Measurements from ENCODE around the gene HES4.
A peak's percentile ranks its signal among the peaks of the same experiment; 100 is the strongest.
"Not testable (repeated sequence)": the region's sequence is repeated elsewhere in the genome, so short reads cannot be mapped to it uniquely, and the experiment has no call there.

HES4 gene

GRCh38 chr1:1033731-1034438 lies 34.0 kb upstream of the HES4 start:
- DNase-seq (ENCODE audit: low read depth in 2 of 2): no peak

GRCh38 chr1:1033009-1033587 lies 33.2 kb upstream of the HES4 start:
- peak; percentile 87 to 93 for DNase-seq (ENCODE audit: low read depth in 2 of 2)

GRCh38 chr1:1032424-1032823 lies 32.5 kb upstream of the HES4 start:
- DNase-seq (ENCODE audit: low read depth in 2 of 2): no peak

DNA sequence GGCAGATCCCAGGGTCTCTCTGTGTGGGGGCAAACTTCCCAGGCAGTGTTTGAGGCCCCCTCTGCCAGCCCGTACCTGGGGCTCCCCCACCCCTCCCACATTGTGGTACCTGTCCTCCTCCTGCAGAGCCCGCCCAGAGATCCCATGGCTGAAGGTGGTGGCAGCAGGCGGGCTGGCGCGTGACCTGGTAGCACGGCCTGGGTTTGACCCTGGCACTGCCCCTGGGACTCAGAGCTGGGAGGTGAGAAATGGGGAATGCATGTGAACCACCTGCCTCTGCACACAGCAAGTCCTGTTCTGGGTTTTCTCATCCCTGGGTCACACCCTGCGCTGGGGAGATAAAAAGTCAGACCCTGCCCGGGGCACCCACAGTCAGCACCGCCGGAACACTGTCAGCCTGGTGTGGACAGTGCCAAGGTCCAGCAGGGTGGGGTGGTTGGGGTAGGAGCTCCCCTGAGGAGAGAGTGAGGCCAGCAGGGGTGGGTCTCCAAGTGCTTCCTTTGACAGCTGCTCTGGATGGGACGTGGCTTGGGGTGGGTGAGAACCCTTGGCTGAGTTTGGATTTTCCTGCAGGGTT lies 31.9 kb upstream of the HES4 start:
- no peak for DNase-seq (ENCODE audit: low read depth in 2 of 2)

GRCh38 chr1:1030867-1031658 lies 31.2 kb upstream of the HES4 start:
- DNase-seq (ENCODE audit: low read depth in 2 of 2): not testable (repeated sequence)

GRCh38 chr1:1027791-1028190 lies 27.9 kb upstream of the HES4 start:
- DNase-seq (ENCODE audit: low read depth in 2 of 2): no peak

DNA sequence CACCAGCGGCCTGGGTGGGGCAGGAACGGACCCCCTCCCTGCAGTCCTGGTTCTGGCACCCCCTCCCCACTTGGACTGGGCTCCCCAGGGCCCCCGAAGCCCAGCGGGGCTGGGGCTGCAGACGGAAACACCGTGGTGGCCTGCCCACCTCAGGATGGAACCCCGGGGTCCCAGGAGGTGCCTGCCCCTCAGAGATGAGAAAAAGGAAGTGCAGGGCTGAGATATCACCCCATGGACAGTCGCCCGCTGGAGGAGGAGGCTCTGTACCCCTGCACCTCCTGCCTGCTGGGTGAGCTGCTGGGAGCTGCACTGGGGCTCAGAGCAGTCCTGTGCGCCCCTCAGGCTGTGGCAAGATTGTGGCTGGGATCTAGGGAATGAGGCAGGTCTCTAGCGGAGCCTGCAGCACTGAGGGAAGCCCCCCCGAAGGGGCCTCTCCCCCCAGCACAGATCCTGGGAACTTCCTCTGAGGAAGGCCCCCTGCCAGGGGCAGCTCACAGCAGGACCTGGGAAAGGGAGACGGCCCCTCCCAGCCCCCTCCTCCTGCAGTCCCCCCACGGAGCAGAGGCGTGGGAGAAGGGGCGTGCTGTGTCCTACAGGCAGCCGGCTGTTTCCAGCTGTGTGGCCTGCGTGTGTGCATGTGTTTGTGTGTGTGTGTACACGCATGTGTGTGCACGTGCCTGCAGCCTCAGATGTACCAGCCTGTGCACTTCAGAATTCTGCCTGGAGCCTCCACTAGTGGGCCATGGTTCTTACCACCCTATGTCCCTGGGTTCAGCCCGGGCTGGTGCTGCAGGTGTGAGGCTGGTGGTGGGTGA lies 26.9 kb upstream of the HES4 start:
- DNase-seq (ENCODE audit: low read depth in 2 of 2): no peak

DNA sequence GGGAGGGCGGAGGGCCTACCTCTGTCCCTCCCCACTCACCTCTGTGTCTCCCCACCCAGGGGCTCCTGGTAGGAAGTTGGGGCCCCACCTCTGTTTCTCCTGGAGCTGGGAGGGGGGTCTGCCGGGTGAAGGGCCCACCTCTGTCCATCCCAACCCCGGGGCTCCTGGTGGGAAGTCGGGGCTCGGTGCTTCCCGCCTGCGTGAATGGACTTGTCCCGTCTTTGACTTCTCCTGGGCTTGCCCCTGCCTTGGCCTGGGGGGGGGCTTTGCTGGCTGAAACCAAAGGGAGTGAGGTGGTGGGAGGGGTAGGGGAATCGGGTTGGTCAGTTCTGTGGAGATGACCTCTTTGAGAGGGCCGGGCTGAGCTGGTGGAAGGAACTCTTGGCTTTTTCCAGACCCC lies 25.8 kb upstream of the HES4 start:
- no peak for DNase-seq (ENCODE audit: low read depth in 2 of 2)

GRCh38 chr1:1024771-1025699 lies 25.1 kb upstream of the HES4 start:
- no peak for DNase-seq (ENCODE audit: low read depth in 2 of 2)

GRCh38 chr1:1024149-1024770 lies 24.4 kb upstream of the HES4 start:
- DNase-seq (ENCODE audit: low read depth in 2 of 2): no peak

DNA sequence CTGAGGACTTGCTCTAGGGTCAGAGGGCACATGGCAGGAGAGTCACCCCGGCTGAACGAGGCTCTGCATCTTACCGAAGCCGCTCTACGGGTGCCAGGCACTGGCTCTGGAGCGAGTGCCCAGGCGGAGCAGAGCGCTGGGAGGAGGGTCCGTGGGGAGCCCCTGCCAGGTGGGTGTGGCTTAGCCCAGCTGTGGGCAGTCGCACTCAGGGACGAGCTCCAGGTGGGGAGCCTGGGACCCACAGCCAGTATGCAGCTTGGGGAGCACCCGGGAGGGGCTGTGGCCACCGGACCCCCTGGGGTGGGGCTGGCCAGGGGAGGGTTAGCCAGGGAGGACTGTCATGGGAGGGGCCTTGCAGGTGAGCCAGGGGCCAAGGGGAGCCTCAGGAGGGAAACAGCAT lies 23.8 kb upstream of the HES4 start:
- no peak for DNase-seq (ENCODE audit: low read depth in 2 of 2)

GRCh38 chr1:1022302-1023009 lies 22.6 kb upstream of the HES4 start:
- DNase-seq (ENCODE audit: low read depth in 2 of 2): no peak

GRCh38 chr1:1021920-1022259 lies 22.0 kb upstream of the HES4 start:
- no peak for DNase-seq (ENCODE audit: low read depth in 2 of 2)

GRCh38 chr1:1021010-1021919 lies 21.4 kb upstream of the HES4 start:
- no peak for DNase-seq (ENCODE audit: low read depth in 2 of 2)

- DNase-seq (ENCODE audit: low read depth in 2 of 2): peak in 1 of 2 donors; percentile 61
Measured at GRCh38 chr1:1020415-1021009, 20.6 kb upstream of the HES4 start.

- DNase-seq (ENCODE audit: low read depth in 2 of 2): no peak
Measured at GRCh38 chr1:1020000-1020404, 20.1 kb upstream of the HES4 start, which contains the start of gene AGRN. AGRN (plus strand) TSS chr1:1020120; CDS start chr1:1020173, 53 bp downstream.

GRCh38 chr1:1019122-1019999 lies 19.5 kb upstream of the HES4 start:
- peak; percentile 43 to 74 for DNase-seq (ENCODE audit: low read depth in 2 of 2)

All from stimulated activated CD8-positive, alpha-beta memory T cell treated with anti-CD3 and anti-CD28 coated beads, Interleukin-7, amount 100 ng/mL, for 4 hours (primary cell).